HG02759 (cell line): ENCODE measurements around the gene SYNGR4.

Source experiments
- ATAC-seq: cut with Tn5 transposase; IDR thresholded peaks from one replicate; pipeline ENCODE4 v1.9.1; 2021; ENCODE audit warnings: mild to moderate bottlenecking, moderate library complexity; ENCODE audit not compliant: unreplicated experiment

The SYNGR4 gene

GRCh38 chr19:48424694-48425219 lies 60.6 kb downstream of the SYNGR4 start:
- no peak for ATAC-seq
